GM23338 (cell line): ENCODE results near the gene DAAM1.
A peak's percentile ranks its signal among the peaks of the same experiment; 100 is the strongest.

Experiments
- EZH2 ChIP-seq: fragments of 200-600 bp; sonication (generic); IDR thresholded peaks from one replicate; pipeline ENCODE4 v1.8.0; 2017; ENCODE audit warnings: antibody characterized with exemption, mild to moderate bottlenecking, low read depth; ENCODE audit not compliant: unreplicated experiment
- EZH2phosphoT487 ChIP-seq: fragments of 200-600 bp; sonication (generic); IDR thresholded peaks from one replicate; pipeline ENCODE4 v1.8.1; 2018; ENCODE audit warnings: antibody characterized with exemption; ENCODE audit not compliant: unreplicated experiment
- POLR2AphosphoS5 ChIP-seq: IDR thresholded peaks from 2 replicates; pipeline ENCODE4 v1.6.1; 2016; ENCODE audit warnings: antibody characterized with exemption, low read depth
- TF ChIP-seq, protein P1 (sequence below), 2 experiments: fragments of 200-600 bp in 1 of 2; sonication (generic) in 1 of 2; conservative IDR thresholded peaks; 2 replicates each; pipeline versions ENCODE4 v1.5.1 to v1.6.1; 2016 to 2017; ENCODE audit warnings: antibody characterized with exemption in 2 of 2, low read depth in 2 of 2, mild to moderate bottlenecking in 2 of 2, moderate library complexity in 1 of 2

DNA sequence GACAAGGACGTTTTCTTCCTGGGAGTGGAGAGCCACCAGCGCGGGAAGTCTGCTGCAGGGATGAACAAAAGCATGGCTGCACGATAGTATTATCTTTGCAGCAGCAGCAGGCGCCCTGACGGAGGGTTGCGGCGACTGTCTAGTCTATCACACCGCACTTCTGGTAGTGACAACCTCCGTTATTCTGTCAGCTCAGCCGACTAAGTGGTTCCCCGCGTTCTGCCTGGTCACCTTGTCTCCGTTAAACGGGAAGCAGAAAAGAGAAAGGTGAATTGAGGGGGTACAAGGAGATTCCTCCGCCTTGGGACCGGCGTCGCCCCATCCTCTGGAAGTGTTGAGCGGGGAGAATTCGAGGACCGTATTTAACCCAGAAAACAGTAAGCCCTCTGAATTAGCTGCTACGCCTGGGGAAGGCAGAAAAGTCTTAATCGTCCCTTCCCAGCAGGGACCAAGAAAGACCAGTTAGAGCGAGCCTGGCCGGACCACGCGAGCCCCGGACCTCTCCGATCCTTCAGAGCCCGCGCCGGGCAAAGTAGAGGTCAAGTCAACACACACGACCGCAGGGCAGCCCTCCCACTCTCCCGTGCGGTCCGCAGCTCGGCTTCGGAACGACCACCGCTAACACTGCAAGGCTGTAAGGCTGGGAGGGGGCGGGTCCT is 536 bp upstream of the DAAM1 start:
- TF ChIP-seq, protein P1, sequence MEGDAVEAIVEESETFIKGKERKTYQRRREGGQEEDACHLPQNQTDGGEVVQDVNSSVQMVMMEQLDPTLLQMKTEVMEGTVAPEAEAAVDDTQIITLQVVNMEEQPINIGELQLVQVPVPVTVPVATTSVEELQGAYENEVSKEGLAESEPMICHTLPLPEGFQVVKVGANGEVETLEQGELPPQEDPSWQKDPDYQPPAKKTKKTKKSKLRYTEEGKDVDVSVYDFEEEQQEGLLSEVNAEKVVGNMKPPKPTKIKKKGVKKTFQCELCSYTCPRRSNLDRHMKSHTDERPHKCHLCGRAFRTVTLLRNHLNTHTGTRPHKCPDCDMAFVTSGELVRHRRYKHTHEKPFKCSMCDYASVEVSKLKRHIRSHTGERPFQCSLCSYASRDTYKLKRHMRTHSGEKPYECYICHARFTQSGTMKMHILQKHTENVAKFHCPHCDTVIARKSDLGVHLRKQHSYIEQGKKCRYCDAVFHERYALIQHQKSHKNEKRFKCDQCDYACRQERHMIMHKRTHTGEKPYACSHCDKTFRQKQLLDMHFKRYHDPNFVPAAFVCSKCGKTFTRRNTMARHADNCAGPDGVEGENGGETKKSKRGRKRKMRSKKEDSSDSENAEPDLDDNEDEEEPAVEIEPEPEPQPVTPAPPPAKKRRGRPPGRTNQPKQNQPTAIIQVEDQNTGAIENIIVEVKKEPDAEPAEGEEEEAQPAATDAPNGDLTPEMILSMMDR (conservative IDR thresholded peaks at IDR 0.05; ENCODE audit: low read depth in 2 of 2) = no peak
- TF ChIP-seq EZH2phosphoT487 (no peak), POLR2AphosphoS5 (peak; percentile 89), EZH2 (no peak)
